GM19452 (cell line): Measurements from ENCODE around the gene MROH2A.

Experiments used
- ATAC-seq: cut with Tn5 transposase; IDR thresholded peaks from one replicate; pipeline ENCODE4 v1.9.1; 2021; ENCODE audit not compliant: unreplicated experiment

MROH2A gene

DNA sequence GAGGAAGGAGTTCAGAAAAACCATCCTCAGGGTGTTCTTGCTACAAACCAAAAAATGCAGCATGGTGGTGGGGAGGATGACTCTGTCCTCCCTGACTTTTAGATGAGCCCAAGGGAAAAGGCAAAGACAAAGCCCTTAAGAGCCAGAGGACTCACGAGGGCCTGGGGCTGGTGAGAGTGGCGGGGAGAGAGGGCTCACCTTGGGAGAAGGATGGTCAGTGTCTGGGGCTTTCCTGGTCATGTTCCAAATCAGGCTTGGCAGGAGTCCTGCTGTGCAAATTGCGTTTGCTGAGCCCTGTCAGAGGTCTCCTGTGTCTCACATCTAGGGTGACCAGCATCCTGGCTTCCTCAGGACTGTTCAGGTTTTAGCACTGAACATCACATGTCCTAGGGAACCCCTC, 13.4 kb upstream of the MROH2A start:
- no peak for ATAC-seq

DNA sequence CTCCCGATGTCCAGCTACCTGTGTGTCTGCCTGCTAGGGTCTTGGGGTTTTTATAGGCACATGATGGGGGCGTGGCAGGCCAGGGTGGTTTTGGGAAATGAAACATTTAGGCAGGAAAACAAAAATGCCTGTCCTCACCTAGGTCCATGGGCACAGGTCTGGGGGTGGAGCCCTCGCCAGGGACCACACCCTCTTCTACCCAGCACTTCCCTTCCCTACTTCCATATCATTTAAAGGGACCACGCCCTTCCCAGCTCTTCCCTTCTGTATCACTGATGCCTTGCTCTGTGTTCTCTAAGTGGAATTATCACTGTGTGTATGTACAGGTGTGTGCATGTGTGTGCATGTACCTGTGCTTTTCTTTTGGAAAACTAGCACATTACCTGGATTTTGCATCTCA, 11.7 kb upstream of the MROH2A start:
- no peak for ATAC-seq

DNA sequence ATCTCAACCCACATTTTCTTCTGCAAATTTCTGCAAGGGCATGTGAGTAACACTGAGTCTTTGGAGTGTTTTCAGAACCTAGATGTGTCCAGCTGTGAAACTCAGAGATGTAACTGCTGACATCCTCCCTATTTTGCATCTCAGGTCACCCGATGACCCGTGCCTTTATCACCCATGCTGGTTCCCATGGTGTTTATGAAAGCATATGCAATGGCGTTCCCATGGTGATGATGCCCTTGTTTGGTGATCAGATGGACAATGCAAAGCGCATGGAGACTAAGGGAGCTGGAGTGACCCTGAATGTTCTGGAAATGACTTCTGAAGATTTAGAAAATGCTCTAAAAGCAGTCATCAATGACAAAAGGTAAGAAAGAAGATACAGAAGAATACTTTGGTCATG, 10.1 kb upstream of the MROH2A start:
- ATAC-seq: no peak

DNA sequence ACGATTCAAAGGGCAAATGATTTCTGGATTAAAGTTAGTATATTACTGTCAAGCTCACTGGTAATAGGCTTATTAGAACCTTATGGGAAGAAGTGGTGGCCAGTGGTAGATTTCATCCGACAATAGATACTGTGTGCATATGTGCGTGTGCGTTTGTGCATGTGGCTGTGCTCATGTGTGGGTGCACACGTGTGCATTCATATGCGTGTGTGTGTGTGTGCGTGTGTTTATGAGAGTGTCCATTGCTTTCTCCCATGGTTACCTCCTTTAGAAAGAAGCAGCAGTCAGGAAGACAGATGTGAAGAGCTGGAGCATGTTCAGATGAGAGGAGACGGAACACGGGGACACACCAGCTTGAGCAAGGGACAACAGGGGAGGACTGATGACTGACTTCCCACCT, 8.9 kb upstream of the MROH2A start:
- ATAC-seq: no peak

DNA sequence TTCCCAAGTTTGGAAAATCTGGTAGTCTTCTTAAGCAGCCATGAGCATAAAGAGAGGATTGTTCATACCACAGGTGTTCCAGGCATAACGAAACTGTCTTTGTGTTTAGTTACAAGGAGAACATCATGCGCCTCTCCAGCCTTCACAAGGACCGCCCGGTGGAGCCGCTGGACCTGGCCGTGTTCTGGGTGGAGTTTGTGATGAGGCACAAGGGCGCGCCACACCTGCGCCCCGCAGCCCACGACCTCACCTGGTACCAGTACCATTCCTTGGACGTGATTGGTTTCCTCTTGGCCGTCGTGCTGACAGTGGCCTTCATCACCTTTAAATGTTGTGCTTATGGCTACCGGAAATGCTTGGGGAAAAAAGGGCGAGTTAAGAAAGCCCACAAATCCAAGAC, 6.0 kb upstream of the MROH2A start:
- no peak for ATAC-seq

DNA sequence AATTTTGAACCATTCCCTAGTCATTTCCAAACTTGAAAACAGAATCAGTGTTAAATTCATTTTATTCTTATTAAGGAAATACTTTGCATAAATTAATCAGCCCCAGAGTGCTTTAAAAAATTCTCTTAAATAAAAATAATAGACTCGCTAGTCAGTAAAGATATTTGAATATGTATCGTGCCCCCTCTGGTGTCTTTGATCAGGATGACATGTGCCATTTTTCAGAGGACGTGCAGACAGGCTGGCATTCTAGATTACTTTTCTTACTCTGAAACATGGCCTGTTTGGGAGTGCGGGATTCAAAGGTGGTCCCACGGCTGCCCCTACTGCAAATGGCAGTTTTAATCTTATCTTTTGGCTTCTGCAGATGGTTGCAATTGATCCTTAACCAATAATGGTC, 5.5 kb upstream of the MROH2A start:
- no peak for ATAC-seq

DNA sequence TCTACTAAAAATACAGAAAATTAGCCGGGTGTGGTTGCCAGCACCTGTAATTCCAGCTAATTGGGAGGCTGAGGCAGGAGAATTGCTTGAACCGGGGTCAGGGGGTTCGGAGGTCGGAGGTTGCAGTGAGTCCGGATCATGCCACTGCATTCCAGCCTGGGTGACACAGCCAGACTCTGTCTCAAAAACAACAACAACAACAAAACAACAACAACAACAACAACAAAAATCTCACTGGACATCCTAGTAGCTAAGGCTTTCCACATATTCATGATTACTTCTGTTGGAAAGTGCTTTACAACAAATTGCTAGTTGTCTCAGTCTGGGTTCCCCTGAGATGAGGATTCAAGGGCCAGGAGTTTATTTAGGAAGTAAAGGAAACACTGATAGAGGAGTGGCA, 4.3 kb upstream of the MROH2A start:
- no peak for ATAC-seq

DNA sequence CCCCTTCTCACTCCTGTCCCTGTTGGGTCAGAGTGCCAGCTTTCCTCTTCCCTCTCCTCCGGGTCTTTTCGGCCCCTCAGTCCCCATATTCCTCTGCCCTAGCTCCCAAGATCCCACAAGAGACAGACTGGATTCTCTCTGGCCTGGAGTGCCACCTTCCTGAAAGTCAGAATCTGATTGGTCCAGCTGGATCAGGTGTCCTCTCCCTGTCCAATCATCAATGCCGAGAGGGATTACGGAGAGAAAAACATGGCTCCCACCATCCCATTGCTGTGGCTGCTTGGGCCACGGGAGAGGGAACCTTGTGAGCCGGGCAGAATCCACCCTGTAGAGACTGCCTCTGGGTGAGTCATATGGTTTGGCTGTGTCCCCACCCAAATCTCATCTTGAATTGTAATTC, 2.7 kb upstream of the MROH2A start:
- no peak for ATAC-seq

DNA sequence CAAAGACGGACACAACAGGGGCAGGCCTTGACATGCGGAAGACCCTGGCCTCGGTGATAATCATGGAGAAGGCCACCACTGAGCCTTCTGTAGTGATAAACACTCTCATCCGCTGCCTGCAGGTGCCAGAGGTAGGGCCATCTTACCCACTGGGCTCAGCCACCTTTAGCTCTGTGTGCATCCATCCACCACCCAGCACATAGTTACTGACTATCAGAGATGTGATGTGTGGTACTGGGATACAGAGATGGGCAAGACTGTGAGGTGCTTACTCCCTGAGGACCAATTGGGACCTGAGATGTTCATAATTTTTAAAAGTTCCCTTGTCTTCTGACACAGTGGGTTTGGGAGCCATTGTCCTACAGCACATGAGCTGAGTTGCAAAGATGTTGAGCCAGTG, 1.6 kb downstream of the MROH2A start:
- ATAC-seq: no peak

DNA sequence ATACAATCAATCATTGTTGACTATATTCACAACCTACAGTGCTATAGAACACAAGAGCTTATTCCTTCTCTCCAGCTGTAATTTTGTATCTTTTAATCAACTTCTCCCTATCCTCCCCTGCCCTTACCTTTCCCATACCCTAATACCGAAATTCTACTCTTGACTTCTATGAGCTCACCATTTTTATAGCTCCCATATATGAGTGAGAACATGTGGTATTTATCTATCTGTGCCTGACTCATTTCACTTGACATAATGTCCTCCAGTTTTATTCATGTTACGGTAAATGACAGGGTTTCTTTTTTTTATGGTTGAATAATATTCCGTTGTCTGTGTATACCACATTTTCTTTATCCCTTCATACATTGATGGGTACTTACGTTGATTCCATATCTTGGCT, 2.6 kb downstream of the MROH2A start:
- ATAC-seq: no peak

DNA sequence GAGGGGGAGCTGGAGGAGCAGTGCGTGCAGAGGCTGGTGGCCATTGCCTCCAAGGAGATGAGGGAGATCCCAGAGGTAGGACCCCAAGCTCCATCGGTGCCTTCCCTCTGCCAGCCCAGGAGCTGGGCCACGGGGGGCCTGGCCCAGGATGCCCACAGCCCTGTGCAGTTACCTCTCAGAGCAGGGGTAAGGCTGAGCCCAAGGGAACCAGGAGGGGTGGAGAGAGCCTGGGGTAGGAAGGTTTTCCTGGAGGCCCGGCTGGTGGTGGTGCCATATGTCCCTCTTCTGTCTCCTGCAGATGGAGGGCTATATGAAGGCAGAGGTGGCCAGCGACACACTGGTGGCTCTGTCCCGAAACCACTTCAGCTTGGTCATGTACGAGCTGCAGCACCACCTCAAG, 11.4 kb downstream of the MROH2A start:
- ATAC-seq: no peak

DNA sequence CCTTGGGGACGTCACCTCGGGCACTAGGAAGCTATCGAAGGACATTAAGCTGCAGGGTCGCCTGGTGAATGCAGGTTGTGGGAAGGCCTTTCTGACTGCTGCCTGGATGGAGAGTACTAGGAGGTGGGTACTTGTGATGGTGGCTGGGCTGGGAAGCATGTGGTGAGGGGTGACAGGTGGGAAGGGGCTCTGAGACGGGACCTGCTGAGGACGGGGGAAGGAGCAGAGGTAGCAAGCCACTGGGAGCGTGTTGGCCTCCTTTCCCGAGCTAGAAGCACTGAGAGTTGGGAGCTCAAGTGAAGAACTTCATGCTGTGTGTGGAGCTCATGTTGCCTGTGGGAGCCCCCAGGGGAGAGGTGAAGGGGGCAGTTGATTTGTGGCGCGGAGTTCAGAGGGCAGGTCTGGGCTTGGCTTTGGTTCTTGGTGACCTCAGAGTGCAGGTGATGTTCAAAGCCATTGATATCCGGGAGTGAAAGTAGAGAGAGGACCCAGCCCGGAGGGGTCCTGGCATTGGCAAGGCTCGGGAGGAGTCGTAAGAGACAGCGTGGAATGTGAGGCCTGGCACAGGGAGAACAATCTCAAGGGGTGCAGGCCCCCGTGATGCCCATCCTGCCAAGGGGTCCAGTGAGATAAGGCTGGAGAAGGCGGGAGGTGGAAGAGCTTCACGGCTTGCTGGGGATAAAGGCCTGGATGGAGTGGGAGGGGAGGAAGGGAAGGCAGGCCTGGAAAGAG, 13.2 kb downstream of the MROH2A start:
- no peak for ATAC-seq

DNA sequence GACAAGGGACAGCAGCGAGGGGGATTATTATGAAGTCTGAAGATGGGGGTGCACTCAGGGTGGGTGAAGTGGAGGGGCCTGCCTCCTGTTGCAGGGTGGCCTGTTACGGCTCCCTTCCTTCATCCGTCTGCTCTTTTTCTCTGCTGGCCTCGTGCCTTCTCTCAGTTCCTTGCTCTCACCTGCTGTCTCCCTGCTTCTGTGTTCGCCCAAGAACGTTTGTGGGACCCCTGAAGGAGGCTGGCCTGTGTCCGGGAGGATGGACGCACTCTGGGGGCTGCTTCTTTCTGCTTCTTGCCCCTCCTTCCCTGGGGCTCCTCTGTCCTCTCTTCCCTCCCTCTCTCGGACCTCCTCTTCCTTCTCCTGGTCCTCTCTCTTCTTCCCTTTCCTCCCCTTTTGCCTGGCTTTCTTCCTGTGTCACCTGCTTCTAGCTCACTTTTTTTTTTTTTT, 13.8 kb downstream of the MROH2A start:
- no peak for ATAC-seq

DNA sequence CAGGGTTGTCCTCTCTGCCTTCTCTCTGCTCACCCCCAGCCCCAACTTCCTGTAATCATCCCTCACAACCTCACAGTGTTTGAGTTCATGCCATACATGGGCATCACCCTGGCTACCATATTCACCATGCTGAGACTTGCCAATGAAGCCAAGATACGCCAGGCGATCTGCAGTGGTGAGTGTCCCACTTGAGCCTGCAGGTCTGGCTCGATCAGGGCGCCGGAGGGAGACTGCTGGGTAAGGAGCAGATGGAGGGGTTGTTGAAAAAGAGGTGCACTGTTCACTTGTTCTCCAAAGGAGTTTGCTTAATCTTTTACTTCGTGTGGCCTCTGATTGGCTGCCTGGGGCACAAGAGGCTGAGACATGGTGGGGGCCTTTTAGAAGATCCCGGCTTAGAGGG, 14.6 kb downstream of the MROH2A start:
- ATAC-seq: no peak

DNA sequence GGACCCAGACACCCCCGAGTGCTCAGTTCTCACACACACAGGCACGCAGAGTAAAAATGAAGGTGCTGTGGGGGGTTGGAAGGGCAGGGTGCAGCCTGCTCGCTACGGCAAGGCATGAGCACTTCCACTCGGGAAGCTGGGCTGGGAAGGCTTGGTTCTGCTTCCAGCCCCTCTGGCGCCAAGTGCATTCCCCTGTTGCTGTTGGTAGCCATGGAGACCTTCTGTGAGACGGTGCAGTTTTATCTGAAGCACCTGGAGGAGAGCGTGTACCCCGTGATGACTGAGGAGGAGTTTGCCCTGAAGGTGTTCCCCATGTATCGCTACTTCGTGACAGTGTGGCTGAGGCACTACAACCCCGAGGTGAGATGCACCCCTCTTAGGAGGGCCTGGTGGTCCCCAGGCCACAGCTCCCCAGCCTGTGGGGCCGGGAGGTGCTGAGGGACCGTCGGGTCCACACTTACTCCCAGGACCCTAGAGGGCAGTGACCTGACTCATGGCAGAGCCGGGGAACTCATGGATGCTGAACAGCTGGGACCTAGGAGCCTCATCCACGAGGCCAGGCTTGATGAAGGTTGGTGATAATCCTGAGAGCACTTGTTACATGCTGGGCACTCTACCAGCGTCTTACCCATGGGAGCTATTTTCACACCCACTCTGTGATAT, 15.5 kb downstream of the MROH2A start:
- no peak for ATAC-seq

DNA sequence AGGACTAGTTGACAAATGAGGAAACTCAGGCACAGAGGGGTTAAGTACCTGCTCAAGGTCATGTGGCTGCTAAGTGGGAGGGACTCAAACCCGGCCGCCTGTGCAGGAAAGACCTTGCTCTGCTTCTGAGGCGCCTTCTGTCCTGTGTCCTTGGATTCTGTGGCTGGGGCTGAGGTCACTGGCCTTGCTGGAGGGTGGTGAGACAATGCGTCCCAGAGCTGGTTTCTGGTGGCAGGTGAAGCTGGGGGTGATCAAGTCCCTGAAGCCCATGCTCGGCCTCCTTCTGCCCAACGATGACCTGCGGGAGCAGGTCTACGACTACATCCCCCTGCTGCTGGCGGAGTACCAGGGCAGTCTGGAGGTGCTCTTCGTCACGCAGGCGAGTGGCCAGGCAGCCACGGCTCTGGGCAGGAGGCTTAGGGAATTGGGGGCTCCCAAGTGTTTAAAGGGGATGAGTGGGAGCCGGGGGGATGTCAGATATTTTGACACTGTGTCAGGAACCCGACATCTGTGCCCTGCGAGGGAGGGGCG, 16.1 kb downstream of the MROH2A start:
- no peak for ATAC-seq

DNA sequence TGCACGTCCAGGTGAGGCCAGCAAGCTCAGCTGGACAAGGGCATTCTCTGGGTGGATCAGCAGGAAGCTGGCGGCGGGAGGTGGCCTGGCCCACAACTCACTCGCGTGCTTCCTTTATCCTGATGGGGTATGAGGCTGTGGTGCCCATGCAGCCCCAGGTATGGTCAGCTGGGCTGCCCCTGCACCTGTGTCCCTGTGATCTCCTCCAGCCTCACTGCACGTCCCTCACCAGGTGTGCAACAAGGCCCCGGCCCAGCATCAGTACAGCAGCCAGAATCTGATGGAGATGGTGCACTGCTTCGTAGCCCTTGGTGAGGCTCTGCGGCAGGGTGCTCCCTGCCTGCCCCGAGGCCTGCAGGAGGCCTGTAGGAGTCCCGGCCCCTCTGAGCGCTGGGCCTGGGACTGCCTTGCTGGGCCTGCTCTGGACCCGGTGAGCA, 17.6 kb downstream of the MROH2A start:
- ATAC-seq: no peak

DNA sequence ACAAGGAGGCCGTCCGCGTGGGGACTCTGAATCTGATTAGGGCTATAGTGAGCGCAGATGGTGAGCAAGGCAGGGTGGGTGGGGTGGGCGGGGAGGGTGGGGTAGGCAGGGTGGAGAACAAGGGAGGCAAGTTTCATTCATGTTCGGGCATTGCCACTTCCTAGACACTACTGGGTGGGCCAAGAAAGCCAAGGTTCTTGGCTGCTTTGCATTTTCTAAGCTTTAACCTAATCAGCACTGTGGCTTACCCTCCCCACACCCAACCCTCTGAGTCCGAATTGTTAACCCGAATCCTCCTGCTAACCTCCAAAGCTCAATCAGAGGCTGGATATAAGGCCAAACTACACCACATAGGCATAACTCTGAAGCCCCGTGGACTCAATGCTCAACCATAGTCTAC, 18.1 kb downstream of the MROH2A start:
- ATAC-seq: no peak

DNA sequence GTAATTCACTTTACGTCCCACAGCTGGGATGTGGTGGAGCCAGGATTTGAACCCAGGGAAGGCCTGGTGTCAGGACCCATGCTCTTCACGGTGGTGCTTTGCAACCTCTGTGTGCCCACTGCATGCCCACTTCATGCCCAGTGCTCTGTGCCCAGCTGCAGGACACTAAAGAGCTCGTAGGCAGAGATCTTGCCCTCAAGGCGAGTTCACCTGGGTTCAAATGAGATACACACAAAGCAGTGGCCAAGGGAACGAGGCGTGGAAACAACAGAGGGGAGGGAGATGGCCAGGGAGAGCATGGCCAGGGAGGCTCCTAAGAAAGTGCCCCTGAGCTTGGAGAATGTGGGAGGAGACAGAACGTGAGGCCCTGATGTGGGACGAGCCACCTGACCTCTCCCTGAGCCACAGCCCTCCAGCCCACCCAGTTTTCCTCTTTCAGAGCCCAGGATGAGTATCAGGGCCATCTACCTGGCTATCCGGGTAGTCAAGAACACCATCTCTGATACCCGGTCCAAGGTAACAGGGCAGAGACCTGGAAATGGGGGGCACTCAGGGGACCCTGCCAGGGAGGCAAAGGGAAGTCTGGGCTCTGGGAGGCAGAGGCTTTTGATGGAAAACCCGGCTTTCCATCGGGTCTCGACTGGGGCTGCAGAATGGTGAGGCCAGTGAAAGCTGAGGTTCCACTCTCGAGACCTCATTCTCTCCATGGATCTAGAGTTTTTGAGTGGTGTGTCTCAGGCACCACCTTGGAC, 20.4 kb downstream of the MROH2A start:
- no peak for ATAC-seq

DNA sequence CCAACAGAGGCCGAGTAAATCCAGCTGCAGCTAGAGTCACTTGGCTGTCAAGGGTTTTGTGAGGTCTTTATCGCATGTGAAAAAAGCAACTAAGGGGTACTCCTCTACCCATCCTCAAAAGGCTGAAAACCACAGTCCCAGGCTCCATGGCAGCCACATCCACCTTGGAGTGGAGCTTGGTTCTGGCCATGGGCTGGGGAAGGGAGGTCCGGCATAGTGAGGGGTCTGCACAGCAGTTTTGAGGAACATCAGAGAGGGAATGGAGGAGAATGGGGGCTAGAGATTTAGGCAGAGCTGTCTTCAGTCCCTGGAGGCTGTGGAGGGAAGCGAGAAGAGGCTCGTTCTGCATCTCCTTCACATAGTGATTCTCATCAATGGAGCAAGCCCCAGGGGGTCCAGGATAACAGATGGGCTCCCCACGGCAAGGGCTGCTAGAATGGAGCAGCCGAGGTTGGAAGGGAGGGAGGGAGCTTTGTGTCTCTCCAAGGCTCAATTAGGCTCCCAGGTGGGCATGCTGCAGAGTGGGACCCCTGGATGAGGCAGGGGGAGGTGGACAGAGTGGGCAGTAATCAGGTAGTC, 21.0 kb downstream of the MROH2A start:
- no peak for ATAC-seq

DNA sequence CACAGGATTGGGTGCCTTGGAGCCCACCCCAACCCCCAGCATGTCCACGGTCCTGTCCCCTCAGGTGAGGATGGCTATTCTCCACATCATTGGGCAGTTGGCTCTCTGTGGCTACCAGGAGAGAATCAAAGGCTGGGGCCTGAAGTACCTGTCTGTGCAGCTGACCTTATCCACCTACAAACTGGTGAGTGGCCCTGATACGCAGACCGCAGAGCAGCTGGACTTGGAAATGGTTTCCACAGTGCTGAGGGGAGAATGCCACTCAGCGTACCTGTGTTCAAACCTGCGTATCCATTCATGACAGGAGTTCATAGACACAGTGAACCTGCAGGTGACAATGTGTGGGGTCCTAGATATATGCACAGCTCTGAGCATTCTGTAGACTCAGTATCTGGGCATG, 21.6 kb downstream of the MROH2A start:
- no peak for ATAC-seq

DNA sequence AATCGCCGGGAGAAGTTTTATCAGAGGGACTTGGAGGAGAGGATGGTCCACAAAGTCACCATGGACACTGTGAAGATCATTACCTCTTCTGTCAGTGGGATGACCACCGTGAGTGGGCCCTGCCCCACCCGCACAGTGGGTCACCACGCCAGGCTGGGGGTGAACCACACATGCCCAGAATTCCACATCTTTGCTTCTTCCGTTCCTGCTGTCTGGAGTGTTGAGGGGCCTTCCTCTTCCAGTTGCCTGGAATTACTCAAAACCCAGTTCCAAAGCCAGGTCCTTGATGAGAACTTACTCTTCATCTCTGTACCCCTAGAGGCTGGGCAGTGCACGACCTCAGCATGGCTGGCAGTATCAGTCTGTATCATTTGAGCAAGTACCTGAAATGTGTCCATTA, 22.1 kb downstream of the MROH2A start:
- no peak for ATAC-seq
